Measurements from ENCODE around the gene SCAANT1. TPM values are rescaled to one million over a fixed set of nuclear protein-coding genes. Genes with fewer than 3 reads are reported as not detected.

SCAANT1 gene
- polyA plus RNA-seq, 1 experiment, result not detected

DNA sequence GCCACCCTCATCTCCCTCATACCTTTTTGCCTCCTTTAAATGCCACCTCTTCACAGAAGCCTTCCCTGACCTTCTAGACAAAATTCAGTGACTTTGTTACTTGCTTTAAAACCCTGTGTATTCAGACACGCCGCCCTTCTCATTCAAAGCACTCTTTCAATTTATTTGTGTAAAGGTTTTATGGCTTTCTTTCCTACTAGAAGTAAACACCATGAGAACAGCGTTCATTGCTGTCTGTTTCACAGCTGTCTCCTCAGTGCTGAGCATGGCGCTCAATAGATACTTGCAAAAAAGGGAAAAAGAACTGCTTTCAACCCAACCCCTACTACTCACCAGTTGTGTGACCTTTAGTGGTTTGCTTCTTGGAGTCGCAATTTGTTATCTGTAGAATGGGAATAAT lies 31.5 kb downstream of the SCAANT1 start:
- Histone ChIP-seq H3K4me3 (ENCODE audit: low read depth, low read length) (no peak overlapping the region), H3K27me3 (ENCODE audit: control insufficient read depth, insufficient read depth, low read length) (no peaks in the 10 kb centered on the region), H3K27ac (ENCODE audit: low read depth, low read length) (no peak overlapping the region), H3K9me3 (ENCODE audit: control insufficient read depth, insufficient read depth, low read length) (no peaks in the 10 kb centered on the region)
- POLR2A ChIA-PET, result no interaction called here
- TF ChIP-seq, protein P1, sequence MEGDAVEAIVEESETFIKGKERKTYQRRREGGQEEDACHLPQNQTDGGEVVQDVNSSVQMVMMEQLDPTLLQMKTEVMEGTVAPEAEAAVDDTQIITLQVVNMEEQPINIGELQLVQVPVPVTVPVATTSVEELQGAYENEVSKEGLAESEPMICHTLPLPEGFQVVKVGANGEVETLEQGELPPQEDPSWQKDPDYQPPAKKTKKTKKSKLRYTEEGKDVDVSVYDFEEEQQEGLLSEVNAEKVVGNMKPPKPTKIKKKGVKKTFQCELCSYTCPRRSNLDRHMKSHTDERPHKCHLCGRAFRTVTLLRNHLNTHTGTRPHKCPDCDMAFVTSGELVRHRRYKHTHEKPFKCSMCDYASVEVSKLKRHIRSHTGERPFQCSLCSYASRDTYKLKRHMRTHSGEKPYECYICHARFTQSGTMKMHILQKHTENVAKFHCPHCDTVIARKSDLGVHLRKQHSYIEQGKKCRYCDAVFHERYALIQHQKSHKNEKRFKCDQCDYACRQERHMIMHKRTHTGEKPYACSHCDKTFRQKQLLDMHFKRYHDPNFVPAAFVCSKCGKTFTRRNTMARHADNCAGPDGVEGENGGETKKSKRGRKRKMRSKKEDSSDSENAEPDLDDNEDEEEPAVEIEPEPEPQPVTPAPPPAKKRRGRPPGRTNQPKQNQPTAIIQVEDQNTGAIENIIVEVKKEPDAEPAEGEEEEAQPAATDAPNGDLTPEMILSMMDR (IDR thresholded peaks at IDR 0.05; ENCODE audit: low read depth, low read length), result no peak
- CTCF ChIA-PET, result no interaction called here
- DNase-seq (ENCODE audit: low read depth, low spot score), result no peak

DNA sequence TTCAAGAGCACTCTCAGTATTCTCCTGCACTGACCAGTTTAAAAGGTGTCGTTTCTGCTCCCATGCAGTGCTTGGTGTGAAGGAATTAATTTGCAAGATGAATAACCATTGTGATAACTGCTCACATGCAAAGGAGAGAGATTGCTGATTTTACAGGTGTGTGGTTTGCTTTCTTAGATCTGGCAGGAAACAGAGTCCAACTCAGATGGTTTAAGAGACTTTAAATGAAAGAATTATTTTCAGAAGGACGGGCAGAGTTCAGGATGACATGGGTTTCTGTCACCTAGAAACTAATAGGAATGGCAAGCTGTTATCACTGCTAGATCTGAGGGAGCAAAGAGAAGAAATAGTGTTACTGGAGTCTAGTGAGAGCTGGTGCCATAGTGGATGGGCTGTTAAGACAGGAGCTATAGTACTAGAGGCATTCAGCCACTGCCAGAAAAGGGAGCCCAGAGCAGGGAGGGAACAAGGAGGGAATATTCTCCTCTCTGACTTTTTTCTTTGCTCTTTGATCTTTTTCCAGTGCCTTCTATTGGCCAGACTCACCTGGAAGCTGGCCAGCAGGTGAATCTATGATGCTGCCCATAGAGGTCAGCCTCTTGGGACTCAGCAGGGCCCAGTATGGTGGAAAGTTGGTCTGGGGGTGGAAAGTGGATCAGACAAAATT lies 33.7 kb downstream of the SCAANT1 start:
- DNase-seq (ENCODE audit: low read depth, low spot score), result no peak
- Histone ChIP-seq H3K9me3 (ENCODE audit: control insufficient read depth, insufficient read depth, low read length) (no peaks in the 10 kb centered on the region), H3K4me3 (ENCODE audit: low read depth, low read length) (no peak overlapping the region), H3K27me3 (ENCODE audit: control insufficient read depth, insufficient read depth, low read length) (no peaks in the 10 kb centered on the region), H3K27ac (ENCODE audit: low read depth, low read length) (no peak overlapping the region)
- ChIA-PET CTCF (interaction anchor here (0.8 kb wide), 1 partner anchor 528 kb away, joined by 3 read pairs; no protein-coding TSS in a partner anchor), POLR2A (no interaction called here)
- TF ChIP-seq, protein P1 (IDR thresholded peaks at IDR 0.05; ENCODE audit: low read depth, low read length), result no peak

DNA sequence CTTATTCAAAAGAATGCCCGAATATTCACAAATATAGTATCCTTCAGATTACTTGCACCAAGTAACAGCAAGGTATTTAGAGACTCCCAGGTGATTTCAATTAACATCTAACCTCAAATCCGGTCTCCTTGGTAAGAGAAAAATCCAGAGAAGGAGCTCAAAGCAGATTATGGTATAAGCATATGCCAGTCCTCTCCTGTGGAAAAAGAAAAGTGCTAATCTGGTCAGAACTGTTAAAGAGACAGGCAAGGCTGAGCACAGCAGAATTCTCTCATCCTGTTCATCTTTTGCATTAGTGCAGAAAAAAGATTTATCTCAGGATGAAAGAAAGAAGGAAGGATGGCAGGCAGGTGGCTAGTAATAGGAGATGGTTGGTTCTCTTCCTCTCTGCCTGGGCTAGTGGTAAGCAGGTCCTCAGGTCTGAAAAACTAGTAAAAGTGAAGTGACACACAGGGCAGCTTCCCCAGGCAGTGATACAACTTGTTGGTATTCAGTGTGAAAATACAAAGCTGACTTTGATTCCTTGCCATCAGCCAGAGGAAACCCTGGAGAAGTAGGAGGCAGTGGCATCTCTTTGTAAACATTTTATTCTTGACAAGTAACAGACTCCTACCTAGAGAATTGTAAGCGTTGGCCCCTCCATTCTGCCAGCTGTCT lies 34.3 kb downstream of the SCAANT1 start:
- Histone ChIP-seq H3K27me3 (ENCODE audit: control insufficient read depth, insufficient read depth, low read length) (no peaks in the 10 kb centered on the region), H3K4me3 (ENCODE audit: low read depth, low read length) (no peak overlapping the region), H3K27ac (ENCODE audit: low read depth, low read length) (no peak overlapping the region), H3K9me3 (ENCODE audit: control insufficient read depth, insufficient read depth, low read length) (no peaks in the 10 kb centered on the region)
- DNase-seq (ENCODE audit: low read depth, low spot score), result peak; percentile 7
- POLR2A ChIA-PET, result interaction anchor here (0.7 to 2.4 kb wide), 2 partner anchors 26 to 34 kb away, joined by 3 to 5 read pairs; partner anchors contain the start of gene SCAANT1
- CTCF ChIA-PET, result interaction anchor here (0.5 to 2.4 kb wide), 4 partner anchors 59 to 527 kb away, joined by 3 to 10 read pairs (median 4); partner anchors contain the start of gene C3orf49
- TF ChIP-seq, protein P1 (IDR thresholded peaks at IDR 0.05; ENCODE audit: low read depth, low read length), result no peak

DNA sequence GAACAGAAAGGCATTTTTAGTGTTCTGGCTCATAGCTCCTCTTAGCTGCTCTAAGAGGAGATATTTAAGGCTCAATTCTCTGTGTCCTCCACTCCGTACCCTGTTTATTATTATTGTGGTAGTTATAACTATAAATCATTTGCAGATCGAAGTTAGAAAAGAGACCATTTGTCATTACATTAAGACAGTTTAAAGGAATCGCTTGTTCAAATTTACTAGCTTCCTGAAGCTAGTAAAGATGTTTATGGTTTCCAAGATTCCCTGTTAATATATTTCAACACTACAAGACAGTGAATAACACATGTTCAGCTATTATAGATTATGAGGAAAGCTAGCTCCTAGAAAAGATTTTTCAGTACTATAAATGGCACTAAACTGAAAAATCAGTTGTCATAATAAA lies 35.9 kb downstream of the SCAANT1 start:
- CTCF ChIA-PET, result interaction anchor here (0.6 to 2.4 kb wide), 3 partner anchors 118 to 550 kb away, joined by 3 to 10 read pairs (median 4); partner anchors contain the start of gene PSMD6
- POLR2A ChIA-PET, result interaction anchor here (2.4 kb wide), 1 partner anchor 36 kb away, joined by 5 read pairs; the partner anchor contains the start of gene SCAANT1

More for the DNA sequence above, 35.9 kb downstream of the SCAANT1 start:
- Histone ChIP-seq H3K27ac (ENCODE audit: low read depth, low read length) (no peak overlapping the region), H3K4me3 (ENCODE audit: low read depth, low read length) (no peak overlapping the region), H3K9me3 (ENCODE audit: control insufficient read depth, insufficient read depth, low read length) (no peaks in the 10 kb centered on the region), H3K27me3 (ENCODE audit: control insufficient read depth, insufficient read depth, low read length) (no peaks in the 10 kb centered on the region)
- DNase-seq (ENCODE audit: low read depth, low spot score), result no peak
- TF ChIP-seq, protein P1 (IDR thresholded peaks at IDR 0.05; ENCODE audit: low read depth, low read length), result no peak
